C4-2B (cell line): Measurements from ENCODE around the gene MON2.

Source experiments
- H3K27ac ChIP-seq: fragments of 450-650 bp; 2 replicates; pipeline ENCODE4 v1.5.1; 2017
- ZFX ChIP-seq: fragments of 450-650 bp; IDR thresholded peaks from 2 replicates; pipeline ENCODE4 v1.6.1; 2017
- TF ChIP-seq, protein P1 (sequence below): fragments of 450-650 bp; conservative IDR thresholded peaks from 2 replicates; pipeline ENCODE4 v1.5.1; 2017; ENCODE audit warnings: mild to moderate bottlenecking

The MON2 gene

DNA sequence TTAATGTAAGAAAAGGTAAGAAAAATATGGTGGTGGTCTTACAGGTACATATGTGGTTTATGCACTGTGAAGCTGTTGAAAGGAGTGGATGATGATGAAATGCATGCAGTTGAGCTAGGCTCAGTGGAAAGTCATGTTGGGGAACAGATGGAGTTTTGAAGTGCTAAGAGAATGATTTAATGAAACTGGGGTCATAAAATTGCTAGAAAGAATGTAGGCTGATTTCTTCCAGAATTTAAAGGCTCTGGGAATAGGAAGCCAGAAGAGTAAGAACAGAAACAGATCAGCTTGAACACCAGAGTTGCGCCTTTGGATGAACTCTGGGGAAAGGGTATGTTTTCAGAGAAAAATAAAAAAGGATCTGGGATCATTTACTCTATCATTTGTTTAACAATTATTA is 146.5 kb downstream of the MON2 start:
- H3K27ac ChIP-seq, result no peak overlapping the region
- no peak for TF ChIP-seq ZFX
- TF ChIP-seq, protein P1, sequence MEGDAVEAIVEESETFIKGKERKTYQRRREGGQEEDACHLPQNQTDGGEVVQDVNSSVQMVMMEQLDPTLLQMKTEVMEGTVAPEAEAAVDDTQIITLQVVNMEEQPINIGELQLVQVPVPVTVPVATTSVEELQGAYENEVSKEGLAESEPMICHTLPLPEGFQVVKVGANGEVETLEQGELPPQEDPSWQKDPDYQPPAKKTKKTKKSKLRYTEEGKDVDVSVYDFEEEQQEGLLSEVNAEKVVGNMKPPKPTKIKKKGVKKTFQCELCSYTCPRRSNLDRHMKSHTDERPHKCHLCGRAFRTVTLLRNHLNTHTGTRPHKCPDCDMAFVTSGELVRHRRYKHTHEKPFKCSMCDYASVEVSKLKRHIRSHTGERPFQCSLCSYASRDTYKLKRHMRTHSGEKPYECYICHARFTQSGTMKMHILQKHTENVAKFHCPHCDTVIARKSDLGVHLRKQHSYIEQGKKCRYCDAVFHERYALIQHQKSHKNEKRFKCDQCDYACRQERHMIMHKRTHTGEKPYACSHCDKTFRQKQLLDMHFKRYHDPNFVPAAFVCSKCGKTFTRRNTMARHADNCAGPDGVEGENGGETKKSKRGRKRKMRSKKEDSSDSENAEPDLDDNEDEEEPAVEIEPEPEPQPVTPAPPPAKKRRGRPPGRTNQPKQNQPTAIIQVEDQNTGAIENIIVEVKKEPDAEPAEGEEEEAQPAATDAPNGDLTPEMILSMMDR, result no peak

DNA sequence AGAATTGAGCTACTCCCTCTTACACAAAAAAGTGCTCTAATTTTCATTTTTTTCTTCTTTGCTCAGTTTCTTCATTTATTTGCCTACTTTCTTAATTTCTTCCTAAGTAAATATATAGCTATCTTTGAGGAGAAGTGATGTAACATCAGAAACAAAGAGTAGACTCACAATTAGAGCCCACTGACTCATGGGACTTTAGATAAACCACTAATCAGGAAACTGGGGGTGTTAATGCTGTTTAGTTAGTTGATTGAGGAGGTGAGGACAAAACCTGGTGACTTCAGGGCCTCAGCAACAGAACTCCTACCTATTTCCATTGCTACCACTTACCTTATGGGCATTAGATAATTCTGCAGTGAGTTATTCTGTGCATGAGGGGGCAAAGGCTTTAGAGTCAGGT is 151.7 kb downstream of the MON2 start:
- TF ChIP-seq, protein P1, result no peak
- no peak for TF ChIP-seq ZFX
- no peak overlapping the region for H3K27ac ChIP-seq

GRCh38 chr12:62618930-62619329 is 152.3 kb downstream of the MON2 start:
- TF ChIP-seq ZFX, result no peak
- TF ChIP-seq, protein P1, result no peak

DNA sequence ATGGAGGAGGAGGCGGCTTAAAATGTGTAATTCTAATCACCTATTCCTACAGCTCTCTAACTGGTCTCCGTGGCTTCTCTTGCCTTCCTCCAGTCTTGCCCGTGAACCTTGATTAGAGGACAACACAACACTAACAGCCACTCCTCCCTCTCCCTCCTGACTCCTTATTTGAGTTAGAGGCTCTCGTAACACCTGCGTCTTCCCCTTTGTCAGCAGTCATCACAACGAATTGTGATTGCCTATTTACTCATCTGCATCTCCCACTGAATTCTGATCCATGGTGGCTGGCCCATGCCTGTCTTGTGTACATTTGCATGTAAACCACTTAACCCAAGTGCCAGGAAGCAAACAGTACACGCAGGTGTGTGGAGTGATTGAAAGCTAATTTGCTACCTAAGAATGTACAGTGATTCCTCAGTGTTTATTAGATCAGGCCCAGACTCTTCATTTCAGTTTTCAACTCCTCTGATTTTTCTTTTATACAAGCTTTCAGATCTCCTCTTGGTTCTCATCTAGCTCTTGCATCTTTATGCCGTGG is 154.5 kb downstream of the MON2 start:
- no peak overlapping the region for H3K27ac ChIP-seq
- no peak for TF ChIP-seq ZFX
- TF ChIP-seq, protein P1, result no peak

More at GRCh38 chr12:62618930-62619329, 152.3 kb downstream of the MON2 start:
- no peak overlapping the region for H3K27ac ChIP-seq

DNA sequence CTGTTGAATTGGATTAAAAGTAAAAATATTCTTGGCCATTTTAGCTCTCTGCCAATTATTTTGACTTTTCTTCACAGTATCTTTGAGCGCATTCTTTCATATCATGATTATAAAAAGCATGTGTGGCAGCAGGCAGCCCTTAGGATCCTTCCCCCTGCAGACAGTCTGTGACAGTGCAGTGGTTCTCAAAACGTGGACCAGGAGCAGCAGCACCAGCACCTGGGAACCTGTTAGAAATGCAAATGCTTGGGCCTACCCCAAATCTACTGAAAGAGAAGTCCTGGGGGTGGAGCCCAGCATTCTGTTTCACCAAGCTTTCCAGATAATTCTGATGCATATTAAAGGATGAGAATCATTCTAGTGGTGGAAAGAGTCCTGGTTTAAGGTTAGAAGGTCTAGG is 155.6 kb downstream of the MON2 start:
- TF ChIP-seq, protein P1, result no peak
- no peak for TF ChIP-seq ZFX
- no peak overlapping the region for H3K27ac ChIP-seq

DNA sequence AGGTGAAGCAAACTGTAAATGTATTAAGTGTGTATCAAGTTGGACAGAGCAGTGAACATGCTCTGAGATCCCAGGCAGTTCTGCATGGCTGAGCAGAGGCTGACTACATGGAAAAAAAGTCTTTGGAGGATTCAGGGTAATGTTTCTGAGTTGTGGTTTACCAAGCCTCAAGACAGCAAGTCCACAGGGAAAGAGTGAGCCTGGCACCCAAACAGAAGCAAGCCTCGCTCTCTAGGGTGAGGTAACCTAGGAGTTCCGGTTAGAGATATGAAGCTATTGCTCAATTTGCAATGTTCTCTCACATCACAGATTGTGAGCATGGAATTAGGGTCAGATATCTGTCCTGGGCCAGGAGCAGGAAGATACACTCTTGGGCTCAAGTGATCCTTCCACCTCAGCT is 158.6 kb downstream of the MON2 start:
- TF ChIP-seq, protein P1, result no peak
- no peak for TF ChIP-seq ZFX
- H3K27ac ChIP-seq, result no peak overlapping the region

- H3K27ac ChIP-seq, result no peak overlapping the region
- no peak for TF ChIP-seq ZFX
- TF ChIP-seq, protein P1, result no peak
Observed at GRCh38 chr12:62627181-62627580, 160.6 kb downstream of the MON2 start.
